SK-N-SH treated with all-trans-retinoic acid at 6 μM for 48 hours (cell line): ENCODE data around the gene PRR35.
A peak's percentile ranks its signal among the peaks of the same experiment; 100 is the strongest.

Source experiments
- ARNTL ChIP-seq: fragments of 450-650 bp; formaldehyde crosslinking; IDR thresholded peaks from 2 replicates; pipeline ENCODE4 v1.5.0; 2020; ENCODE audit warnings: low read depth, mild to moderate bottlenecking, moderate library complexity, borderline replicate concordance
- CREB5 ChIP-seq: fragments of 250-450 bp; sonication (Bioruptor Pico); IDR thresholded peaks from 2 replicates; pipeline ENCODE4 v1.5.1; 2020; ENCODE audit warnings: low read depth, mild to moderate bottlenecking, moderate library complexity
- GLIS3 ChIP-seq: fragments of 250-450 bp; sonication (Bioruptor Pico); IDR thresholded peaks from 2 replicates; pipeline ENCODE4 v1.5.0; 2020; ENCODE audit warnings: mild to moderate bottlenecking, moderate library complexity
- PPARA ChIP-seq: fragments of 250-450 bp; sonication (Bioruptor Pico); IDR thresholded peaks from 2 replicates; pipeline ENCODE4 v1.5.0; 2020; ENCODE audit warnings: mild to moderate bottlenecking, borderline replicate concordance
- RARB ChIP-seq: fragments of 250-450 bp; sonication (Bioruptor Pico); IDR thresholded peaks from 2 replicates; pipeline ENCODE4 v1.8.0; 2021; ENCODE audit warnings: mild to moderate bottlenecking, moderate library complexity
- SNAI2 ChIP-seq: fragments of 250-450 bp; sonication (Bioruptor Pico); IDR thresholded peaks from 2 replicates; pipeline ENCODE4 v1.5.0; 2020; ENCODE audit warnings: mild to moderate bottlenecking, moderate library complexity
- TCF4 ChIP-seq: fragments of 250-450 bp; sonication (Bioruptor Pico); IDR thresholded peaks from 2 replicates; pipeline ENCODE4 v1.8.0; 2021; ENCODE audit warnings: mild to moderate bottlenecking, moderate library complexity, borderline replicate concordance
- TOX ChIP-seq: fragments of 250-450 bp; sonication (Bioruptor Pico); IDR thresholded peaks from 2 replicates; pipeline ENCODE4 v1.8.0; 2021; ENCODE audit warnings: mild to moderate bottlenecking, moderate library complexity, borderline replicate concordance
- ZC3H10 ChIP-seq: fragments of 250-450 bp; sonication (Bioruptor Pico); IDR thresholded peaks from 2 replicates; pipeline ENCODE4 v1.5.1; 2021; ENCODE audit warnings: mild to moderate bottlenecking, moderate library complexity
- ZFP3 ChIP-seq: fragments of 250-450 bp; sonication (Bioruptor Pico); IDR thresholded peaks from 2 replicates; pipeline ENCODE4 v1.5.0; 2020; ENCODE audit warnings: mild to moderate bottlenecking, moderate library complexity
- ZFP30 ChIP-seq: fragments of 450-650 bp; formaldehyde crosslinking; IDR thresholded peaks from 2 replicates; pipeline ENCODE4 v1.5.0; 2022; ENCODE audit warnings: mild to moderate bottlenecking, moderate library complexity
- ZNF70 ChIP-seq: fragments of 450-650 bp; formaldehyde crosslinking; IDR thresholded peaks from 2 replicates; pipeline ENCODE4 v1.5.0; 2020; ENCODE audit warnings: mild to moderate bottlenecking, moderate library complexity
- TF ChIP-seq, protein P1 (sequence below): fragments of 250-450 bp; sonication (Bioruptor Pico); IDR thresholded peaks from 2 replicates; pipeline ENCODE4 v1.8.0; 2020; ENCODE audit warnings: mild to moderate bottlenecking, moderate library complexity, borderline replicate concordance

GRCh38 chr16:565419-566330, 5.5 kb downstream of the PRR35 start:
- no peak for TF ChIP-seq PPARA (CRISPR knock-in tag)
- TF ChIP-seq ZFP3 (CRISPR knock-in tag): no peak
- no peak for TF ChIP-seq GLIS3 (CRISPR knock-in tag)
- no peak for TF ChIP-seq CREB5
- TF ChIP-seq, protein P1, sequence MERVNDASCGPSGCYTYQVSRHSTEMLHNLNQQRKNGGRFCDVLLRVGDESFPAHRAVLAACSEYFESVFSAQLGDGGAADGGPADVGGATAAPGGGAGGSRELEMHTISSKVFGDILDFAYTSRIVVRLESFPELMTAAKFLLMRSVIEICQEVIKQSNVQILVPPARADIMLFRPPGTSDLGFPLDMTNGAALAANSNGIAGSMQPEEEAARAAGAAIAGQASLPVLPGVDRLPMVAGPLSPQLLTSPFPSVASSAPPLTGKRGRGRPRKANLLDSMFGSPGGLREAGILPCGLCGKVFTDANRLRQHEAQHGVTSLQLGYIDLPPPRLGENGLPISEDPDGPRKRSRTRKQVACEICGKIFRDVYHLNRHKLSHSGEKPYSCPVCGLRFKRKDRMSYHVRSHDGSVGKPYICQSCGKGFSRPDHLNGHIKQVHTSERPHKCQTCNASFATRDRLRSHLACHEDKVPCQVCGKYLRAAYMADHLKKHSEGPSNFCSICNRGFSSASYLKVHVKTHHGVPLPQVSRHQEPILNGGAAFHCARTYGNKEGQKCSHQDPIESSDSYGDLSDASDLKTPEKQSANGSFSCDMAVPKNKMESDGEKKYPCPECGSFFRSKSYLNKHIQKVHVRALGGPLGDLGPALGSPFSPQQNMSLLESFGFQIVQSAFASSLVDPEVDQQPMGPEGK: 0 out of 2 replicates have a peak, but pooled peaks have one; percentile 21
- no peak for TF ChIP-seq ZNF70 (CRISPR knock-in tag)
- TF ChIP-seq ZFP30 (CRISPR knock-in tag): no peak
- no peak for TF ChIP-seq ARNTL
- TF ChIP-seq RARB: no peak
- no peak for TF ChIP-seq ZC3H10 (CRISPR knock-in tag)
- TF ChIP-seq TOX (CRISPR knock-in tag): no peak
- 0 out of 2 replicates have a peak, but pooled peaks have one; percentile 15 for TF ChIP-seq TCF4 (CRISPR knock-in tag)
- no peak for TF ChIP-seq SNAI2 (CRISPR knock-in tag)
